ENCODE results near the gene HOXA7.

Gene HOXA7

DNA sequence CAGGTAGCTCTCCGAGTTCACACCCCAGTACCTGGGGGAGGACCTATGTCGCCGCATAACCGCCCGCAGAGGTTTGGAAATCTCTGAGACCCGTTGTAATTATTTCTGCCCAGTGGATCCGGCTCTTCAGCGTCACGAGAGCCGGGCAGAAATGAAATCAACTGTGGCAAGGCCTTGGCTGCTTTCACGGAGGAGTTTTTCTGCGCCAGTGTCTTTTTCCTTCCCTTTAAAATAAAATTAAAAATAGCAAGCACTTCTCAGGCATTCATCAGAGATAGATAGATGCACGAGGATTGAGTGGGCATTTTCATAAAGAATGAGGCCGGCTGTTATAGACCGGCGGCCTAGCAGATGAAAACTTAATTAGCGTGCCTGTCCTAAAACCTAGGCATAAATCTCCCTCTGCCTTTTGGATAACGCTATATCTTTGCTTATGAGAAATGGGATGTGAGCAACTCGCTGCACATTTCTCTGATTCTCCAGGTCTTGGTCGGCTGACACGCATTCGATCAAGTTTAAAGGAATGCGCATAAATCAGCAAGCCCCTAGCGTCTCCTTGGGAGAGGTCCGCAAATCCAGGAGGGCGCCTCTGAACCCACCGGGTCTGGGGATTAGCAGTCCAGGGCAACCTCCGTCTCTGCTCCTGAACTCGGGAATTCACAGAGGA is 37.0 kb upstream of the HOXA7 start:
- DNase-seq (ENCODE audit: low spot score): no peak

GRCh38 chr7:27192546-27193334 is 36.3 kb upstream of the HOXA7 start:
- DNase-seq (ENCODE audit: low spot score): no peak

DNA sequence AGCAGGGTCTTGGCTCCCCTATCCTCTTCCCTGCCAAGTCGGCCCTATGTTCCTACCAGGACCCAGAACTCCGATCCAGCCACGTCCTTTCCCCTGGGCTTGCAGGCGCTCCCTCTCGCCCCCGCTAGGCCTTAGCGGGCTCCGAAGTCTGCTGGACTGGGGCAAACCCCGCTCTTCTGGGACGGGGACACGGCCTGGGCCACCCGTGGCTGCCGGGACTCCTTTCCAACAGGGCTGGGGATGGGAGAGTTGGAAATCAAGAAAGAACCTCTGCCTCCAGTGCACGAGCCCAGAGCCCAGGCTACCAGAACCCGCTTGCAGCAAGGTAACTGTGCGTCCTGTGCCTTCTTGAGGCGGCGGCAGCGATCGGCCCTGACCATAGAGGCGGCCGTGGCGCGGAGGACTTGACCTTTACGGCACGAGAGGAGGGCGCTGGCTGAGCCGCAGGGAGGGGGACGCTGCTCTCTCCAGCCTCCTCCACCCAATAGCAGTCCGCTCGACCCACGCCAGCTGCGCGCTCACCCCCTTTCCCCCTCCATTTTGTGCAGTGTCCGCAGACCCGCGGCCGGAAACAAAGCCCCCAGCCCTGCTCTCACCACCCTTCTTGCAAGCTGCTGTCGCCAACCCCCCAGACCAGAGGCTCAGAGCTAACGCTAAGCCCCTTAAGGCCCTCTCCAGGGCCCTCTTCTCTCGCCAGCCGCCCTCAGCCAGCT is 35.5 kb upstream of the HOXA7 start:
- no peak for DNase-seq (ENCODE audit: low spot score)

- no peak for DNase-seq (ENCODE audit: low spot score)
Observed at GRCh38 chr7:27191161-27191731, 34.8 kb upstream of the HOXA7 start.

DNA sequence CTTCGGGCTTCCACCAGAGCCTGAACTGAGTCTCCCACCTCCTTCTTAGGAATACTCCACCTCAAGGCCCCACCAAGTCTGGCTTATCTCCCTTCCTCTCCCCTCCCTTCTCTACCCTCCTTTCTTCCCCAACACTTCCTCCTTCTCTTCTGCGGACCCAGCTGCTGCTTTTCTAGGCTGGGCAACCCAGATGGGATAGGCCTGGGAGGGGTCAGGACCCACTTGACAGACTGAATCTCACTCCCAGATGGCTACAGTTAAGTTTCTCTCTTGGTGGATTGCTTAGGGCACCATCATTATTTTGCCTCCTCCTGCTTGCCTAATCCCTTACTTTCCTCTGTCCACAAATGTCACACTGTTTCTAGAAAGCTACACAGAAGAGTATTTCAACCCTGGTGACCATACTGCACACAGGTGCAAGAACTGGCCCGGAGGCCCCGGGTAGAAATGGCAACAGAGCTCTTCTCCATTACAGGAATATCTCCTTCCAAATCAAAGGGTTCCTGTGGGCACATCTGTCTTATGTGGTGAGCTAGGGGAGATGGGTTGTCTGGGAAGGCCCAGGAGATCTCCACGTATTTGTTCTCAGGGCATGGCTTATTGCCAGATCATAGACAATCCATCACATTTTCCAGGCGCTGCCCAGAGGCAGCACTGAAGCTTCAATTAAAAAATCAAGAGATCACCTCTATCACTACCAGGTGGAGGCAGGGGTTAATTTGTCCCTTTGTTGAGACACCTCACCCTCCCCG is 33.7 kb upstream of the HOXA7 start:
- DNase-seq (ENCODE audit: low spot score): no peak

DNA sequence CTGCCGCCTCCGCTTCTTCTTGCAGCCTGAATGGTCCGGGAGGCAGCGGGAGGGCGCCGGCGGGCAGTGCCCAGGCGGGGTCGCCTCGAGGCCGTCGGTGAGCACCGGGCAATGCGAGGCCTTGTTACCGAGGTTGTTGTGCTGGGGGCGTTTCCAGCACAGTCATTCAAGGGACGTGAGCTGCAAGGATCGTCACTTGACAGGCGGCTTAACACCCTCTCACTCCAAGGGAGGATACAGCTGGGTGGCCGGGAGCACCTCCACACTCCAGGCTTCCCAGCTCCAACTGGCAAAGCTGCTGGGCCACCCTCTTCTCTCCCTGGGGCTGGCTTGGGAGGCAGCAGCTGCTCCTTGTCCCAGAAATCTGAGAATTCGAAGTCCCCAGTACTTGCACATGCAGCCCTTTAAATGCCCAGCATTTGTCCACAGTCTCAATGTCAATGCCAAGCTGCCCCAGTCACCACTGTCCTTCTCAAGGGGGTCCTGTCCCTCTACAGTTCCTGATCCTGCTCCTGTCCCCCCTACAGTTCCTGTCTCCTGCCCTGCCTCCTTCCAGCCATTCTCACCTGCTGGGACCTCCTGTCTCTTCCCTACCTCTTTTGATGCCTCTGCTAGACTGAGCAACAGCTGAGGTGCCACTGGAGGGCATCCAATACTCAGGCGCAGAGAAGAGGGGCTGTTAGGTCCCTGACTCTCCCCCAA is 33.0 kb upstream of the HOXA7 start:
- no peak for DNase-seq (ENCODE audit: low spot score)

- DNase-seq (ENCODE audit: low spot score): peak; percentile 18
Observed at GRCh38 chr7:27188386-27189294, 32.2 kb upstream of the HOXA7 start.

DNA sequence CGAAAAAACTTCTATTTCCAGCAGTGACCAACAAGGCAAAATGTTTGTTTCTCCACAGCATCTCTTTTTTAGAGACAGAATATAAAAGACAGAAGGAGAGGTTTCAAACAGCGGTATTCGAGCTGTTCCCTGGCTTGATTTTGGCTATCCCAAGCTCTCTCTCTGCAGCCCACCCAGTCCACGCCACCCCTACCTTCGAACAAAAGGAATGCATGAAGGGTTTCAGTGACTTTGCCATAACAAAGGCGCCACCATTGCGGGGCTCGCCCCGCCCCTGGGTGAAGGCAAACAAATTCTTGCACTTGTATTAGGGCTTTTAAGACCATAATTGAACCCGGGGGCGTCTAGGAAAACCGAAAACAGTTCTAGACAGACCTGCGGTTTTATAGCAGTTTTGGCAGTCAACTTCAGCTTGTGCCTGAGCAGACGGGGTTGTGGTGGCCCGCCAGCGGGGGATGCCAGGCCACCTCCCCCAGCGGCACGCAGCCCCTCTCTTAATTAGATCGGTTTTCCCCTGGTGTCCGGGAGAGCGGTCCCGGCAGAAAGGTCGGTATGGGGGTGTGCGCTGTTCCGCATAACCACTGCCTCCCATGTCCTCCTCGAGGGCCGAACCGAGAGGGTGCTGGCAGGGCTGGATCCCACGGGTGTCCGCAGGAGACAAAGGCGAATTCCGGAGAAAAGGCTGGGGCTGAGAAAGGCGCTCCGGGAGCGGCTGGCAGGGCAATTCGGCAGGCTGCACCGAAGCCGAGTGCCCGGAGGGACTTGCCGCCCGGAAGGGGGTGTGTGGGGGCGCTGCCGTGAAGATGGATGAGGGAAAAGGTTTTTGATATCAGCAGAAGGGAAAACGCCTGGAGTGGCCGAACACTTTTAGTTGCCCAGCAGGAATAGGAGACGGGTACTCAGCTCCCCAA is 31.3 kb upstream of the HOXA7 start:
- DNase-seq (ENCODE audit: low spot score): no peak

- DNase-seq (ENCODE audit: low spot score): no peak
Observed at GRCh38 chr7:27186668-27187474, 30.4 kb upstream of the HOXA7 start.

- no peak for DNase-seq (ENCODE audit: low spot score)
Observed at GRCh38 chr7:27185854-27186667, 29.6 kb upstream of the HOXA7 start.

GRCh38 chr7:27185013-27185853 is 28.8 kb upstream of the HOXA7 start, which contains the start of gene HOXA11:
Gene HOXA11, minus strand, starts transcription at chr7:27185232. Its CDS starts 88 bp downstream, at chr7:27185144.
- DNase-seq (ENCODE audit: low spot score): no peak

DNA sequence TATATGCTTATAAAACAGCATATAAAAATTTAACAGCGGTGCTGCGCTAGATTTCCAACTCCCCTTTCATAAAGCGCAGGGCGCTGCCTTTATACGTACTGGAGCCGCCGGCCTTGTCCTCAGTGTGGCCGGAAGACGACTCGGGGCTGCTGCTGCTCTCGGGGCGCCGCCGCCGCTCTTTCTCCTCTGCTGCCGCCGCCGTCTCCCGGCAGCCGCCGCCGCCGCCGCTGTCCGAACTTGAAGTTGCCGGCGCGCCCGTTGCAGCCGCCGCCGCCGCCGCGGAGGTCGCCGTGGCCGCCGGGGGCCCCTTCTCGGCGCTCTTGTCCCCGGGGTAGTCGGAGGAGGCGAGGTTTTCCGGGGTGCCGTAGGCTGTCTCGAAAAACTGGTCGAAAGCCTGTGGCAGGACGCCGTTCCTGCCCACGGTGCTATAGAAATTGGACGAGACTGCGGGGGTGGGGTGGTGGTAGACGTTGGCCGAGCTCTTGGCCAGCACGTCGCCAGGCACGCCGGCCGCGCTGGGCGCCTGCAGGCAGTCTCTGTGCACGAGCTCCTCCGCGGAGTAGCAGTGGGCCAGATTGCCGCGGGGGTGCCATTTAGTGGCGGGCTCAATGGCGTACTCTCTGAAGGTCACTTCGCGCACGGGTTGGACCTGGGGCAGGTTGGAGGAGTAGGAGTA is 28.0 kb upstream of the HOXA7 start:
- no peak for DNase-seq (ENCODE audit: low spot score)

- no peak for DNase-seq (ENCODE audit: low spot score)
Observed at GRCh38 chr7:27183682-27184336, 27.3 kb upstream of the HOXA7 start.

GRCh38 chr7:27182861-27183681 is 26.6 kb upstream of the HOXA7 start:
- no peak for DNase-seq (ENCODE audit: low spot score)

Measured in CD4-positive, alpha-beta T cell treated with Interleukin-2 at 100 ng/mL for 4 hours (primary cell).